OCI-LY1 (cell line): ENCODE data around the gene ZBTB16.

Source experiments
- EZH2 ChIP-seq: fragments of 200-600 bp; sonication (generic), shearing (Covaris generic); IDR thresholded peaks from 2 replicates; pipeline ENCODE4 v1.8.0; 2017; ENCODE audit warnings: borderline replicate concordance, mixed run types, mild to moderate bottlenecking, antibody characterized with exemption, low read length, moderate library complexity, mixed read lengths
- TF ChIP-seq, protein P1 (sequence below): fragments of 200-600 bp; sonication (generic), shearing (Covaris generic); IDR thresholded peaks from 2 replicates; pipeline ENCODE4 v1.5.1; 2017; ENCODE audit warnings: mild to moderate bottlenecking, antibody characterized with exemption, low read length, moderate library complexity, mixed read lengths

- TF ChIP-seq, protein P1, sequence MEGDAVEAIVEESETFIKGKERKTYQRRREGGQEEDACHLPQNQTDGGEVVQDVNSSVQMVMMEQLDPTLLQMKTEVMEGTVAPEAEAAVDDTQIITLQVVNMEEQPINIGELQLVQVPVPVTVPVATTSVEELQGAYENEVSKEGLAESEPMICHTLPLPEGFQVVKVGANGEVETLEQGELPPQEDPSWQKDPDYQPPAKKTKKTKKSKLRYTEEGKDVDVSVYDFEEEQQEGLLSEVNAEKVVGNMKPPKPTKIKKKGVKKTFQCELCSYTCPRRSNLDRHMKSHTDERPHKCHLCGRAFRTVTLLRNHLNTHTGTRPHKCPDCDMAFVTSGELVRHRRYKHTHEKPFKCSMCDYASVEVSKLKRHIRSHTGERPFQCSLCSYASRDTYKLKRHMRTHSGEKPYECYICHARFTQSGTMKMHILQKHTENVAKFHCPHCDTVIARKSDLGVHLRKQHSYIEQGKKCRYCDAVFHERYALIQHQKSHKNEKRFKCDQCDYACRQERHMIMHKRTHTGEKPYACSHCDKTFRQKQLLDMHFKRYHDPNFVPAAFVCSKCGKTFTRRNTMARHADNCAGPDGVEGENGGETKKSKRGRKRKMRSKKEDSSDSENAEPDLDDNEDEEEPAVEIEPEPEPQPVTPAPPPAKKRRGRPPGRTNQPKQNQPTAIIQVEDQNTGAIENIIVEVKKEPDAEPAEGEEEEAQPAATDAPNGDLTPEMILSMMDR: no peak
- TF ChIP-seq EZH2: no peak
These were observed 114.3 kb downstream of the ZBTB16 start for GRCh38 chr11:114173843-114174242.
